Activated CD4-positive, CD25-positive, alpha-beta regulatory T cell treated with anti-CD3 and anti-CD28 coated beads, Interleukin-2, amount 50 U/mL, for 16 hours (primary cell): ENCODE measurements around the gene DMKN.

ENCODE experiments used
- DNase-seq: peaks from one replicate; pipeline ENCODE4 v3.0.0-alpha.2; 2020; ENCODE audit warnings: low read depth, low spot score

DMKN gene

DNA sequence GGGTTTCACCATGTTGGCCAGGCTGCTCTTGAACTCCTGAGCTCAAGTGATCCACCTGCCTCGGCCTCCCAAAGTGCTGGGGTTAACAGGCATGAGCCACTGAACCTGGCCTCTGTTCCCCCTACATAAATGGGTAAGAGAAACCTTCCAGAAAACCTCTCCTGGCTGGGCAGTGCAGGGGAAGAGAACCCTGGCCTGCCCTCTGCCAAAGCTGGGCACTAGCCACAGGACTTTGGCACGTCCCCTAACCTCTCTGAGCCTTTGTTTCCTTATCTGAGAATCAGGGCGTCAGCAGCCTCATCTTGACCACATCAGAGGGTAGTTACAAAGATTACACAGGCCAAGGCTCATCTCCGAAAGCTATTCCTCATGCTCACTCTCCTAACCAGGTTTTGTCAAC, 12.4 kb upstream of the DMKN start:
- DNase-seq, result no peak

DNA sequence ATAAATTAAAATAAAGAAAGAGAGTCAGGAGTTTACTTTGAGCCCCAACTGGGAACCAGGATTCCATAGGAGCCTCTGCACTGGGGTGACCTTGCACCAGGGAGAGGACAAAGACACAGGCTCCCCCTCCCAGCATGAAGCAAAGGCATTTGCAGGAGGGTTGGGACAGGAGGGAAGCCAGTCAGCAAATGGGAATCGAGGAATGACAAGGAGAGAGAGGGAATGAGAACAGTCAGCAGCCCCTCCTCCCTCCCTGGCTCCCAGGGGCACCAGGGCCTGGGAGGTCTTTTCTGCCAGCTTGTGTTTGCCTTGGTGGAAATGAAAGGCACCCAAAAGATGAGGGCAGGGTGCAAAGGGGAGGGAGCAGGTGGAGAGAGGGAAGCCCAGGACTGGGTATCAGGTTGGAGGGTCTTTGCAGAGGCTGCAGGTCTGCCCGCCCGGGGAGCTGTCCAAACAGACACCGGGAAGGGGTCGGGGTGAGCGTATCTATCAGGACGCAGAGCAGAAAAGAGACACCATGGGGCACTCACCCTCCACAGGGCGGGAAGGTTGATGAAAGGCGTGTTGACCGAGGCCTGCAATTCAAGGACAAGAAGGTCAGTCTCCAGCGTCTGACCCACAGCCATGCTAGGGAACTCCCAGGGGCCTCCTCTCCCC, 10.9 kb upstream of the DMKN start:
- DNase-seq, result no peak

DNA sequence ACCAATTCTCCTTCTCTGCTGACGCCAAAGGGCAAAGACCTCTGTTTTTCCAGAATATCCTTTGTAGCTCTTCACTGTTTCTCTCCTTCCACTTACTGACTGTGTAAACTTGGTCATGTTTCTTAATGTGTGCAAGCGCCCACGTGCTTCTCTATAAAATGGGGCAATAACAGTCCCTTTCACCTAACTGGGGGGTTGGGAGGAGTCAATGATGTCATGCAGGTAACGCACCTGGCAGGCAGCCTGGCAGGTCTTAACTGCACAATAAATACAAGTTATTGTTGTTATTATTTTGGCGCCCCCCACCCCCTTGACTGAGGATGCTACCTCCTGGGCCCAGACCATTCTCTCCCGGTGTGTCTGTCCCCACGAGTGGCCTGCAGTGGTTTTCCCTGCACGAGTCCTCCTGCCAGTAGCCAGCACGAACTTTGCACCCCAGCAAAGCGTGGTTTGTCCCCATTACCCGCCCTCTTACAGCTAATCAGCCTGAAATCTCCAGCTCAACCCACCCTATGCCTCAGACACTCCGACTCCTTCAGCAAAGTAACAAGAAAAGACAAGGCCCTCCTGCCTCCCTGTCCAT, 9.4 kb upstream of the DMKN start:
- no peak for DNase-seq

DNA sequence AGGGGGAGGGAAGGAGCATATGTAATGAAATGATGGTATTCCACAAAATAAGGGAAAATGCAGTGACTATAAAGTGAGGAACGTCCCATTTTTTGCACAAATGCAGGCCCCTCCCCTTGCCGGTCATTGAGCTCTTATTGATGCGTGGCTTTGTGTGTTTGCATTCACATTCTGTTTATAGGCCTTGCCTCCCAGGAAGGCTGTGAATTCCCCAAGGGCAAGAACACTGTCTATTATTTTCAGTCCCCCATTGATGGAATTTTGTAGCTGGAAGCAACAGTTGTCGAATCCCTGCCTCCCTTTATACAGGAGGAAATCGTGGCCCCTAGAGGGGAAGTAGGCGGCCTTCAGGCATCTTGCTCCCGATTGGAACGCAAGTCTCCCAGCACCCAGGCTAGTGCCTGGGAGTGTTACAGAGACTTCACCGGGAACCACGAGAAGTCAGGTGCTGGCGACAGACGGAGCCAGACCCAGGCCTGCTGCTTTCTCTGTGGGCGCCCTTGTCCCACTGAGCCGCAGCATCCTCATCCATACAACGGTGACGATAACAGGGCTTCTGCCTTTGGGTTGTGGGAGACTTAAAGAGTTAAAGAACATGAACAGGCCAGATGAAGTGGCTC, 7.8 kb upstream of the DMKN start:
- DNase-seq, result no peak

DNA sequence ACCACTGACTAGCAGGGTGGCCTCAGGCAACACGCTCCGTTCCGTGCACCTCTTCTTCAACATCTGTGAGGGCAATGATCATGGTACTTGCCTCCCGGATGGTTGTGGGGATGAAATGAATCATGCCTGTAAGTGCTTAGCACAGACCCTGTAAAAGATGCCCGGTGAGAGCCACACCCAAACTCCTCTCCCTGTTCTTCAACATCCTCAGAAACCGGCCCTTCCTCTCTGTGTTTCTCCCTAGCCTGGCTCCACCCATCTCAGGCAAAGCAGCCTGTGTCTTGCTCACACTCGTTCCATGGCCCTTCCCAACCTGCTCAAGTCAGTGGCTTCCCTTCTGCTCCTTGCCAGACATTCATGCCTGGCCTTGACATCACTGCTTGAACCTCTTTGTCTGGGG, 5.8 kb upstream of the DMKN start:
- no peak for DNase-seq

DNA sequence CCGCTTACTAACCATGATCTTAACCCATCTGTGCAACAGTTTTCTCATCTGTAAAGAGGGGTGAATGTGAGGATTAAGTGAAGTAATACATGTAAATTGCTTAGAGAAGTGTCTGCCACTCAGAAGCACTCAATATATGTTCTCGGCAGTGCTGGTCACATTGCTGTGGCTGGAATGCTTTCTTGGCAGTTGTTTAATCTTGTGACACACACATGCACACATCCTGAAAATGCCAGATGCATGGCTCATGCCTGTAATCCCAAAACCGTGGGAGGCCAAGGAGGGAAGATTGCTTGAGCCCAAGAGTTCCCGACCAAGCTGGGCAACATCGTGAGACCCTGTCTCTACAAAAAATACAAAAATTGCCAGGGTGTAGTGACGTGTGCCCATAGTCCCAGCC, 4.9 kb upstream of the DMKN start:
- no peak for DNase-seq

DNA sequence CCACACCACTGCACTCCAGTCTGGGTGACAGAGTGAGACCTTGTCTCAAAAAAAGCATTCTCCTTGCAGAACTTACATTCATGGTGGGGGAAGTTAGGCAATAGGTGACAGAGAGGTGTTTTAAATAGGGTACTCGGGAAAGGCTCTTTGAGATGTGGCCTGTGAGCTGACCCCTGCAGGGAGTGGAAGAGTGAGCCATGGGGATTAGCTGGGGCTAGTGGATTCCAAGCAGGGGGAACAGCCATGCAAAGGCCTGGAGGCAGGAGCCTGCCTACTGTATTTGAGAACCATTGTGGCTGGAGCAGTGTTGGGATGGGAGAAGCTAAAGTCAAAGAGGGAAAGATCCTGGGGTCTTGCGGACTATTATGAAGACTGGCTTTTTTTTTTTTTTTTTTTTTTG, 3.9 kb upstream of the DMKN start:
- DNase-seq, result no peak

DNA sequence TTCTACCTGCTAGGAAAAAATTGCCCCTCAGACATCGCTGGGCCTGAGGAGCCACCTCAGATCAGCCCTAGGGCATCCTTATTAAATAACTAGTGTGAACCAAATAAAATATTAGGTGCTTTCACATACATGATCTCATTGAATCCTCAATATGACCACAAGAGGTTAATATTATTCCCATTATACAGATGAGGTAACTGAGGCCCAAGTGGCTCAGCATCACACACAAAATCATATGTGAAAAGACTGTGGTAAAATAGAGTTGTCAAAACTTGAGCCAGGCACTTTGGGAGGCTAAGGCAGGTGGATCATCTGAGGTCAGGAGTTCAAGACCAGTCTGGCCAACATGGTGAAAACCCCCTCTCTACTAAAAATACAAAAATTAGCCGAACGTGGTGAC, 2.9 kb upstream of the DMKN start:
- DNase-seq, result no peak

DNA sequence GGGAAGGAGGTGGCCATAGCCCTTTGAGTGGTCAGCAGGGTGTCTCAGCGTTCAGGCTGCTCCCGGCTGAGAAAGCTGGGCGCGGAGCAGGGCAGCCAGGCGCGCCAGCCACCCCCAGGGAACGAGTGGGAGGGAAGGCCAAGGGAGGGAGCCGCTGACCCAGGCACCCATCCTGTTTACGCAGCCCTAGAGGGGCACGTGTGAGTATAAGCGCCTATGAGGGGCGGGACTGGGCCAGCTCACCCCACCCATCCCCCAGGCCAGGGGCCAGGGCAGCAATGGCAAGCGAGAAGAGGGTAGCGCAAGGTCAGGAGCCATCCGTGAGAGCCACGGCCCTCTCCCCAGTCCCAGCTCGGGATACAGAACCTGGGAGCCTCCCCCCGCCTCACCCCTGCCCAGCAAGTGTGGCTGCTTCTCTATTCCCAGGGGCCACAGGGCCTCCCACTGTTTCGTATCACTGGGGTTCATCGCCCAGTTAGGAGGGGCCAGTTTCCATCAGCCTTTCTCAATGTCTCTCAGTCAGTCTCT, 897 bp upstream of the DMKN start:
- DNase-seq, result no peak

DNA sequence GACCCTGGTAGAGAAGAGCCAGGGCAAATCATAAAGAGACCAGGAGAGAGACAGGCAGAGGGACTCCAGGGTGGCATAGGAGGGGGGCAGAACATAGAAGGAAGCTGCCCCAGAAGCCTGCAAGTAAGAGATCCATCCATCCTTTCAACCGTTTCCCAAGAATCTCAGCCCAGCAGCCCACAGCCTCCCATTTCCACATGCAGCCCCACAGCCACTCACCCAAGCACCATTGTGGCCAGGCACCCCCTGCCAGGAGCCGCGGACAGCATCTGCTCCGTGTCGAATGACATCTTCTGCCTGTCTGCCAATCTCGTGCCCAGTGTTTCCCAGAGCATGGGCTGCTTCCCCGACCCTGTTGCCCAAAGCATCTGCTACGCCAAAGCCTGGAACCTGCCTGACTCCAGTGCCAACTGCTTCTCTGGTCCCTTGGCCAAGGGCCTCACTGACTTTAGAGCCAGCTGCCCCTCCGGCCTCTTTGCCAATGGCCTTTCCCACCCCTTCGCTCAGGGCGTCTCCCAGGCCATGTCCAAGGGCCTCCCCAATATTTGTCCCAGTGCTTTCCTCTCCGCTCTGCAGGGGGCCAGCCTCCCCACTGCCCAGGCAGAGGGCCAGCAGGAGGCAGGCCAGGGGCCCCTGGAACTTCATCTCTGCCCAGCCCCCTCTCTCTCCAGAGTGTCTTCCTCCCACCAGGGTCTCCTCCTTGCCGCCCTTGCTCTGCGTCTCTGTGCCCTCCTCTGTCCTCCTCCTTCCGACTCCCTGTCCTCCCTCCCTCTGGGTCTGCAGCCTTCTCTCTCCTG, 420 bp downstream of the DMKN start:
- DNase-seq, result no peak

DNA sequence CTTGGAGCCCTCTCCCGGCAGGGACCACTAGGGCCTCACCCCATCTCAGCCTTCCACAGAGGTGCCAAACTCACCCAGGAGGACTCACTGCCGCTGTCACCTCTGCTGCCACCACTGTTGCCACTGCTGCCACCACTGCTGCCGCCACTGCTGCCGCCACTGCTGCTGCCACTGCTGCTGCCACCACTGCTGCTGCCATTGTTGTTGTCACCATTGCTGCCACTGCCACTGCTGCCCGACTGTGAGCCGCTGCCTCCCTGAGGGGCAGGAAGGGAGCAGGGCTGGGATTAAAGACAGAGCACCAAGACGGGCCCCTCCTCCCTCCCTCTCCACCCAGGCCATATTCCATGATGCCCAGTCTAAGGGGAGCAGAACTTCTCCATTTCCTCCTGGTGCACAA, 2.1 kb downstream of the DMKN start:
- no peak for DNase-seq

DNA sequence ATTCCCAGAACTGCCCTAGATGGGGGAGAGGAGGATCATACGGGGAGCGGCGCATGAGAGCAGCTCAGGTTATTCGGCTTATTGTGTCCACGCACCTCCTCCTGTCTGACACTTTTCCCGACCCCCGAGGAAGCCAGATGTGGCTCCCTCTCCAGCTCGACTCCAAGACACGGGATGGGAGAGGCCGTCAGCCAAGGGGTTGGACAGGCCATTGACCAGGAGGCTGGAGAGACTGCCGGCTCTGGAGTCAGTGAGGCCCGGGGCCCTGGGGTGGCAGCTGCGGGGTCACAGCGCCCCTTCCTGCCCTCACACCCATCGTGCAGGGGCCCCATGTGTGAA, 2.9 kb downstream of the DMKN start:
- DNase-seq, result no peak

DNA sequence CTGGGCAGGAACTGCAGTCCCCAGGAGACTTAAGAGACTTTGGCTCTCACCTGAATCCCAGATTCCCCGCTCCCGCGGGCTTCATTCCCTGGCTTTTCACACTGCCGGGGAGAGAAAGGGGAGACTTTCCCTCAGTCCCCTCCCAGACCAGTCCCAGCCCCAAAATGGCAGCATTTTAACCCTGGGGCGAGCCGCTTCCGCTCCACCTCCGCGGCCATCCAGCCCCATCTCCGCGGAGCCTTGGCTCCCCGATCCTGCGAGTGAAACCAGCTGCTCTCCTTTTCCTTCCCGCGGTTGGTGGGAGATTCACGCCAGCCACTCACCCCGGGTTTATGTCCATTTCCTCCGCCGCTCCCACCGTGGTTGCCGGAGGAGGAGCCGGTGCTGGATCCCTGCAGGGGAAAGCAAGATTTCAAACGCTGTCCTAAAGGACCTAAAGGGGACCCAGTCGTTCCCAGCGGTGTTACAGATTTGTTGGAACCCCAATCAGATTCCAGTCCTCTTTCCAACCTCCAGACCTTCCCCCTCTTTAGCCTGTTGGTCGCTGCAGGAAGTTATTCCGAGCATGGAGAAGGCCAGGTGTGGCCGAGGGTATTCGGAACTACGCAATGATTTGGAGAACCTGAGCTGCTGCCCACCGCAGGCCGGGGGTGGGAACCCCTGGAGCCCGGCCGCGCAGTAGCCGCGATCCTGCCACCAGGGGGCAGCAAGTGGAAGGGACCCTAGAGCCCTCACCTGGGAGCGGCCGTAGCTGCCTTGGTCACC, 3.4 kb downstream of the DMKN start:
- DNase-seq, result peak; percentile 38

DNA sequence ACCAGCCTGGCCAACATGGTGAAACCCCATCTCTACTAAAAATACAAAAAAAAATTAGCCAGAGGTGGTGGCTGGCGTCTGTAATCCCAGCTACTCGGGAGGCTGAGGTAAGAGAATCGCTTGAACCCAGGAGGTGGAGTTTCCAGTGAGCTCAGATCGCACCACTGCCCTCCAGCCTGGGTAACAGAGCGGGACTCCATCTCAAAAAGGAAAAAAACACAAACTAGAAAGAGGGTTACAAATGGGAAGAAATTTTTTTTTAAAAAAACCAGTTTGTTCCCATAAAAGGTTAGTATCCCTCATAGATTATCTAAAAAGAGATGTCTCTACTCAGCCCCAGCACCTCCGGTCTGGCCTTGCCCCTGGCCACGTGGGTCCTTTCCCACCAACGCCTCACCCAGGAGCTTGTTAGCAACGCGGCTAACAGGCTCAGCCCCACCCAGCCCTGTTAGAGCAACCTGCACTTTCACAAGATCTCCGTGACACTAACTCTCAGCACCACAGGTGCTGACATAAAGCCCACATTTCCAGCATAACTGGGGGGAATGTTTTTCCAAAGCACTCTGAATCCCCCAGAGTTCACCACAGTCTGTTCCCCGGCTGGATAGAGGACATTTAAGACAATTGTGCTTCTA, 4.3 kb downstream of the DMKN start:
- no peak for DNase-seq

DNA sequence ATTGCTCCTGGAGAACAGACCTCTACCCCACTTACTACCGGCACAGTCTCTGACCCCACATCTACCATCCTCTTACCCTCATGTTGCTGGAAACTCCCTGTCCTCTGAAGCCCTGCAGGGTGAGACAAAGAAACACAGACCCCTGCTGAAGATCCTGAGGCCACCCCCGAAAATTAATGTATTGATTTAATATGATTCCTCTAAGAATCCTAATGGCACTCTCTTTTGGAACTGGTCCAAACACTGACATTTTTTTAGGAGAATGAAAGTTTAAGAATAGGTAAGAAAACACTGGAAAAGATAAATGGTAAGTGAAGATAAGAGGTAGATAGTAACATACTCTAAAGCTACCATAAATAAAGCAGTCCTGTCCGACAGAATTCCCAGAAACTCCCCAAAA, 5.3 kb downstream of the DMKN start:
- DNase-seq, result no peak

DNA sequence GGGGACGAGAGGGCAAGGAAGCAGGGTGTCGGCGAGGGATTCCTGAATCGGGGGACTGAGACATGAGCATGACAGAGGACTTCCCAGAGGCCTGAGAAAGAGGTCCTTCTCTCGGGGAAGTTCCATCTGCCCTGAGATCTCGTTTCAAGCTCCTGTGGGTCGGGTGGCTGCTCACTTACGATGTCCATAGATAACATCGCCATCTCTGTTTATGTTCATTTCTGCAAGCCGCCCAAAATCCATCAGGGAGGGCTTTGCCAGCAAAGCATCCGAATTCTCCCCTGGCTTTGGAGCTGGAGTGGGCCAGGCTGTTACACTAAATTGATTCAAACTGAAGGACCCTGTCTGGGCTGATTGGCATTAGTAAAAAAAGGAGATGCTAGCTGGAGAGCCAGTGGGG, 5.9 kb downstream of the DMKN start:
- DNase-seq, result no peak

DNA sequence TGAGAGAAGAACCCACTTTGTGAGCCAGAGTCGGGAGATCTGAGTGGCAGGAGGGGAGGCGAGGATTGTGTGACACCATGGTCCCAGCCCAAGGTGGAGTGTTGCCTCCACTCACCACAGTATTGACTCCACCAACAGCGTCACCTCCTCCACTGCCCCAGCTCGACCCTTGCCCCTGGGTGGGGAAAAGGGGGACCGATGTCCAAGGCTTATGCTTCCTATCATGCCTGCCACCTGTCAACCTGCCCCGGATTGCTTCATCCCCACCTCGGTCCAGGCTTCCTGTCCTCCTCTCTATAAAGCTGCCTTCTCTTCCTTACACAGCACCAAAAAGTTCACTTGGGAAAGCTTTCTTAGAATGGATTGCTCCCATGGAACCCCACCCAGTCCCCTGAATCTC, 7.4 kb downstream of the DMKN start:
- DNase-seq, result no peak

DNA sequence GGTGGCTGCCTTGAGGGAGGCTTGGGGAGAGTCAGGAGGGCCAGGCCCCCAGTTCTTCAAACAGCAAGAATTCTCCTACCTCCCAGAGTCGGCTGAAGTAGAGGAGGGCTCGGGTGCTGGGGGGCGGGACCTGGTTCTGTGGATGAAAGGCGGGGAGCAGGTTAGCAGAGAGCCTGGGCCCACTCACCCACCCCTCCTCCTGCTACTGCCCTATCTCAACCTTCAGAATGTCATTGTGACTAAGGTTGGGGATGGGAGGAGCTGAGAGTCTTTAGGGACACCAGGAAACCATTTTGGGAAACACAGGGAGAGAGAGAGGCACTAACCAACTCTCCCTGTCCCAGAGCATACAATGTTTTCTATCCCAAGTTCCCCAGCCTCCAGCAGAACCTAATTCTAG, 10.7 kb downstream of the DMKN start:
- DNase-seq, result no peak

DNA sequence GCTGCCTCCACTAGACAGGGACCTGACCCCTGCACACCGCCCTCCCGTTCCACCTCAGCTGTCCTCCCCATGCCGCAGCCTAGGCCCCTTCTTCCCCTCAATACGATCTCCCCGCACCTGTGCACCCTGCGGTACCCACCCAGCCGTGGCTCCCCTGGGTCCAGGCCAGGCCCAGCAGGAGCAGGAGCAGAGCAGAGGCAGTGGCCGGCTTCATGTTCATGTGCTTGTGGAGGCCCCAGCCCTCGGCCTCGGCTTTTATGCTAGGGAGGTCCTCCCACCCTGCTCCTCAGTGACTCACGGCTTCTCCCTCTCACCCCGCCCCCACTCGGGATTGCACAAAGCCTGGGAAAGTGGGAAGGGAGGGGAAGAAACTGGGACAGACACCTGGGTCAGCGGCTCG, 11.8 kb downstream of the DMKN start:
- no peak for DNase-seq

DNA sequence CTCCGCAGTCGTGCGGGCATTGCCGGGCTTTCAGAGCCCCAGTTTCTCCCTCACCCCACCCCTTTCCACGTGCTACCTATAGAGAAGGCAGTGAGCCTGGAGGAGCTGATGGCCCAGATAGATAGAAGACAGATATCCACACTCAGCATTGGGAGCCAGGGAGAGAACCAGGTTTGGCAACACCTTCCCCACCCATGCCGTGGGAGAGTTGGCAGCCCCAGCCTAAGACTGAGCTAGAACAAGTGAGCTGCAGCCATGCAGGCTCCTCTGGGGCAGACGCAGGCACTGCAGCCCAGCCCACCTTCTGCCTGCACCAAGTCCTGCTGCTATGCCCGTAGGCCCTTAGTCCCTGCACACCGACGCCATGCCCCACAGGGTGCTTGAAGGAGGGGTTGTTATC, 12.8 kb downstream of the DMKN start:
- no peak for DNase-seq

DNA sequence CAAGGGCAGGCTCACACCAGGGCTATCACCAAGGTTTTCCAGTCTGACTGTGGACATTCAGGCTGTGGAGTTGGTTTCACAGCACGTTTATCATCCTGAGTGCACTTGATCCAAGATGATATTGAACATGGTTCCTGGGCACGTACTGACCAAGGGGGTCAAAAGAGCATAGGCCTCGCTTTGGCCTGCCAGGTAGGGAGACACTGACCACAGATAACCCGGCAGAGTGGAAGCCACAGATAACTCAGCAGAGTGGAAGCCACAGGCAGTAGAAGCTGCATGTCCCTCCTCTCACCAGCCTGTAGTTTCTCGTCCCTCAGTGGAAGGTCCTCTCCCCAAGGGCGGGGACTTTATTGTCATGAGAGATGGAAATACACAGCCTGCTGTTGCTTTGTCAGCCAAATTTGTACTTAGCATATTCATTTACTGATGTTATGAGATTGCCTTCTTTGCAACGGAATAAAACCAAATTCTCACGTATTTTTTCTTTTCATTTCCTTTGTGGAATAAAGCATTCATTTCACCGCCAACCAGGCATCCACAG, 14.4 kb downstream of the DMKN start:
- DNase-seq, result no peak
